Kidney (tissue), 14 donors: Measurements from ENCODE around the gene LSM14B. TPM values are rescaled to one million over a fixed set of nuclear protein-coding genes. Genes with fewer than 3 reads are reported as not detected.
A peak's percentile ranks its signal among the peaks of the same experiment; 100 is the strongest.

Source experiments
- DNase-seq, 5 donors: peaks; one replicate each; pipeline ENCODE4 v3.0.0-alpha.2; 2013 to 2020
- FAIRE-seq: peaks from 2 replicates; lab custom pipeline; 2012; peaks lifted over from hg19 to GRCh38; lab: Jason Lieb, UNC
- H3K27ac ChIP-seq, 2 donors: one replicate each; pipeline ENCODE4 v1.7.0; 2013; ENCODE audit warnings: low read depth in 2 of 2, low read length in 2 of 2, inconsistent platforms in 1 of 2
- H3K27me3 ChIP-seq: one replicate; pipeline ENCODE4 v1.7.1; 2013; ENCODE audit warnings: low read length, inconsistent platforms; ENCODE audit not compliant: control insufficient read depth, insufficient read depth
- H3K36me3 ChIP-seq, 3 donors: one replicate each; pipeline versions ENCODE4 v1.7.0 to v1.7.1; 2013; ENCODE audit warnings: low read length in 3 of 3, control low read depth in 1 of 3, inconsistent platforms in 1 of 3; ENCODE audit not compliant: insufficient read depth in 3 of 3, control insufficient read depth in 2 of 3
- H3K4me1 ChIP-seq, 3 donors: one replicate each; pipeline versions ENCODE4 v1.7.0 to v1.7.1; 2013; ENCODE audit warnings: low read length in 3 of 3, inconsistent platforms in 1 of 3, low read depth in 1 of 3; ENCODE audit not compliant: control insufficient read depth in 2 of 3, insufficient read depth in 2 of 3
- H3K4me3 ChIP-seq, 3 donors: one replicate each; pipeline versions ENCODE4 v1.7.0 to v1.8.1; 2013; ENCODE audit warnings: low read length in 3 of 3, control low read depth in 1 of 3, inconsistent platforms in 1 of 3
- H3K9ac ChIP-seq, 3 donors: one replicate each; pipeline versions ENCODE4 v1.7.0 to v1.7.1; 2013; ENCODE audit warnings: low read length in 3 of 3, control low read depth in 1 of 3, inconsistent platforms in 1 of 3
- H3K9me3 ChIP-seq, 3 donors: one replicate each; pipeline versions ENCODE4 v1.7.0 to v1.7.1; 2013; ENCODE audit warnings: low read length in 3 of 3, control low read depth in 1 of 3, inconsistent platforms in 1 of 3; ENCODE audit not compliant: control insufficient read depth in 2 of 3, insufficient read depth in 1 of 3
- intact Hi-C: fragments of 100-400 bp; cut with DNase I; formaldehyde crosslinking; loops from one replicate; pipeline ENCODE4 v1.11.1; 2022
- polyA plus RNA-seq: library from polyadenylated mRNA; stranded (reverse); fragments of 350-450 nt; fragmentation: Illumina TruSeq; extraction: RNeasy Lipid Tissue Mini Kit (QIAGEN cat#74804); gene quantifications from one replicate; pipeline ENCODE4 v1.2.3, GENCODE V29; 2014; ENCODE audit warnings: low read depth, low replicate concordance; ENCODE audit not compliant: insufficient read depth
- total RNA-seq: library from RNA; stranded (reverse); fragmentation: NEBNext Ultra II Directional; extraction: Animal tissue kit (Norgen Biotek cat#: 25700); gene quantifications from one replicate; pipeline ENCODE4 v1.2.1, GENCODE V29; 2021
- TF ChIP-seq, protein P1 (sequence below): IDR thresholded peaks from 3 replicates; pipeline ENCODE4 v1.5.1; 2012; ENCODE audit warnings: mild to moderate bottlenecking, moderate library complexity, borderline replicate concordance; ENCODE audit not compliant: insufficient read depth; ENCODE audit errors: extremely low read depth
- donor health status: control.
- donor health status: control.
- donor health status: control.
- donor health status: control.
- donor health status: control.
- donor health status: DM: yes; HTN: yes; CAD: no.
- donor health status: Normal renal cell carcinoma (clear cell type).

LSM14B gene
- total and polyA plus RNA-seq, 2 donors from 2014 or later: 18.0 to 31.6 TPM

DNA sequence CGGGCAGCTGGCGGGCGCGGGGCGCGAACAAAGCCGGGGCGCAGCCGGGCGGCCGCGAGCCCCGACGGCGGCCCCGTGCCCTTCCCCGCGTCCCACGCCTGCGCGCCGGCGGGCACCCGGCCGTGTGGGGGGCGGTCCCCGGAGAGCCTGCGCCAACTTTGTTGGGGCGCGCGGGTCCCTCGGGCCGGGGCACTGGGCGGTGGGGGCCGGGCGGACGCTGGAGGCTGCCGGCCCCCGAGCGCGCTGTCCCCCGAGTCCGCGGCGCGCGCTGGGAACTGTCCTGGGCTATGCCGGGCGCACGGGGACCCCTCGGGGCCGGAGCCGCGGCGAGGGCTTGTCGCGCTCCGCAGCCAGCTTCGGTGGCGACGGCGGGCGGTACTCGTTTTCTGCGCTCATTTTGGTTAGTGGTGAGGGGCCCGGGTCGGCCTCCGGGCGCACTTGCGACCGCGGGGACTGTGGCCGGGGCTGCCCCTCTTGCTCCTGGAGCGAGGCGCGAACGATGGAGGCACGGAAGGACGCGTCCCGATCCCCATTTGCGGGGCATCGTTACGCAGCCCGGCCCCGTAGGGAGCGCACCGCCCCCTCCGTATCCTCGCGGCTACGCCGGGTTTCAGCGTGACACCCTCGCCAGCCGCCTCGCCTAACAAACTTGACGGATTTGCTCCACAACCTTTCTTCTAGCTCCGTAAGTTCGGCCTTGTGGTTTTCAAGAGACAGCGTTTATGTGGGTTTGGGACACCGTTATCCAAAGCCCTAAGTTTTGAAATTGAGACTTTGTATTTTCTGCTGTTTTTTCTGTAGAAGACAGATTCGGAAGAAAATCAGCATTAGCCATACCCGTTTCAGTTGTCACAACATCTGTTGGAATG is 21.9 kb downstream of the LSM14B start:
- intact Hi-C loops: no loop called here
- Histone ChIP-seq H3K4me1 (peaks cover 2 to 41% (median 26%) of the 10 kb centered on the region in 3 donors), H3K9me3 (no peaks in the 10 kb centered on the region), H3K27ac (peak overlapping the region; percentile 52 to 71), H3K27me3 (no peaks in the 10 kb centered on the region), H3K9ac (peak overlapping the region; percentile 22 to 77 (median 27)), H3K4me3 (peak overlapping the region; percentile 57 to 74 (median 59)), H3K36me3 (peaks cover 6 to 13% (median 12%) of the 10 kb centered on the region in 3 donors)
- FAIRE-seq (no peak), DNase-seq (peak in 3 of 5 donors; percentile 51 to 74 (median 62))
- TF ChIP-seq, protein P1, sequence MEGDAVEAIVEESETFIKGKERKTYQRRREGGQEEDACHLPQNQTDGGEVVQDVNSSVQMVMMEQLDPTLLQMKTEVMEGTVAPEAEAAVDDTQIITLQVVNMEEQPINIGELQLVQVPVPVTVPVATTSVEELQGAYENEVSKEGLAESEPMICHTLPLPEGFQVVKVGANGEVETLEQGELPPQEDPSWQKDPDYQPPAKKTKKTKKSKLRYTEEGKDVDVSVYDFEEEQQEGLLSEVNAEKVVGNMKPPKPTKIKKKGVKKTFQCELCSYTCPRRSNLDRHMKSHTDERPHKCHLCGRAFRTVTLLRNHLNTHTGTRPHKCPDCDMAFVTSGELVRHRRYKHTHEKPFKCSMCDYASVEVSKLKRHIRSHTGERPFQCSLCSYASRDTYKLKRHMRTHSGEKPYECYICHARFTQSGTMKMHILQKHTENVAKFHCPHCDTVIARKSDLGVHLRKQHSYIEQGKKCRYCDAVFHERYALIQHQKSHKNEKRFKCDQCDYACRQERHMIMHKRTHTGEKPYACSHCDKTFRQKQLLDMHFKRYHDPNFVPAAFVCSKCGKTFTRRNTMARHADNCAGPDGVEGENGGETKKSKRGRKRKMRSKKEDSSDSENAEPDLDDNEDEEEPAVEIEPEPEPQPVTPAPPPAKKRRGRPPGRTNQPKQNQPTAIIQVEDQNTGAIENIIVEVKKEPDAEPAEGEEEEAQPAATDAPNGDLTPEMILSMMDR: no peak

DNA sequence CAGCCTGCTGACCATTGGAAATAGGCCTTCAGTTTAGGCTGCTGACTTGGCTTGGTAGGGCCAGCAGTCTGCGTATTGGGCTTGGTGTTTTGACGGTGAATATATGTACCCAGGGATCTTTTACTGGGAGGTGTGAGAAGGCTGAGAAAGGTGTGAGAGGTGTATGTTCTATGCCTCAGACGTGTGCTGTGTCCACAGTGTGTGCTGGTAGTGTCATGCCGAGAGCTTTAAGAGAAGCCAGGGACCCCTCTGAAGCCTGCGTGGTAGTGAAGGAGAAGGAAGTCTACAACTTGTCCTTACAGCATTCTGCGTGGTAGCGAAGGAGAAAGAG is 23.4 kb downstream of the LSM14B start:
- TF ChIP-seq, protein P1: no peak
- Histone ChIP-seq H3K27me3 (no peaks in the 10 kb centered on the region), H3K9me3 (no peaks in the 10 kb centered on the region), H3K36me3 (peaks cover 0 to 4% (median 2%) of the 10 kb centered on the region in 3 donors), H3K27ac (no peak overlapping the region), H3K9ac (no peak overlapping the region), H3K4me1 (peaks cover 2 to 50% (median 30%) of the 10 kb centered on the region in 3 donors), H3K4me3 (no peak overlapping the region)
- intact Hi-C loops: no loop called here
- DNase-seq (no peak), FAIRE-seq (no peak)

DNA sequence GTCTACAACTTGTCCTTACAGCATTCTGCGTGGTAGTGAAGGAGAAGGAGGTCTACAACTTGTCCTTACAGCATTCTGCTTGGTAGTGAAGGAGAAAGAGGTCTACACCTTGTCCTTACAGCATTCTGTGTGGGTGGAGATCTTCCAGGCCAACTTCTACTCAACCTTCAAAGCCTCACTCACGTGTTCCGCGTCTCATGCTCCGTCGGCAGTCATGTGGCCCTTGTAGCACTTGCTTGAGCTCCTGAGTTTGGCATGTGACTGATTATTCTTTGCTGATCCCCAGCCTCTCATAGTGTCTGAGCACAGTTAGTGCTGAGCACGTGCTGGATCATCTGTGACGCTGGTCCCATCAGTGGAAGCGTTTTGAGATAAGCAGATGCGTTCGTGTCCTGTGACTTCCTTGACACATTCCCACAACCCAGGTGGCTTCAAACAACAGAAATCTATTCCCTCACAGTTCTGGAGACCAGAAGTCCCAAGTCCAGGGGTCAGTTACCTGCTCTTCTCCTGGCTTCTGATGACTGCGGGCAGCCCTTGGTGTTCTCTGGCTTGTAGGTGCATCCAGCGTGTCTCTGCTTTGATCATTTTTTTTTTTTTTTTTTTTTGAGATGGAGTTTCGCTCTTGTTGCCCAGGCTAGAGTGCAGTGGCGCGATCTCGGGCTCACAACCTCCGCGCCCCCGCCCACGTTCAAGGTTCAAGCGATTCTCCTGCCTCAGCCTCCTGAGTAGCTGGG is 23.9 kb downstream of the LSM14B start:
- intact Hi-C loops: no loop called here
- H3K36me3 ChIP-seq: peaks cover 0 to 3% (median 2%) of the 10 kb centered on the region in 3 donors
- peaks cover 2 to 45% (median 26%) of the 10 kb centered on the region in 3 donors for H3K4me1 ChIP-seq
- H3K9me3 ChIP-seq: no peaks in the 10 kb centered on the region
- H3K9ac ChIP-seq: no peak overlapping the region
- TF ChIP-seq, protein P1: no peak
- FAIRE-seq: no peak
- no peak overlapping the region for H3K27ac ChIP-seq
- DNase-seq: no peak
- H3K4me3 ChIP-seq: no peak overlapping the region
- H3K27me3 ChIP-seq: no peaks in the 10 kb centered on the region
